GM10248 (cell line): ENCODE measurements around the gene TSC22D3.
"Not testable (repeated sequence)": the region's sequence is repeated elsewhere in the genome, so short reads cannot be mapped to it uniquely, and the experiment has no call there.

Experiments
- CTCF ChIA-PET: fragments of 300-600 bp; sonication (Branson Sonifier 250); formaldehyde crosslinking; extraction: SDS; loops from one replicate; lab custom pipeline; 2021; ENCODE audit warnings: antibody characterized with exemption; lab: Yijun Ruan, JAX
- POLR2A ChIA-PET: fragments of 350-650 bp; sonication (Branson Sonifier 250); formaldehyde crosslinking; extraction: SDS; loops from one replicate; lab custom pipeline; 2020; ENCODE audit warnings: antibody characterized with exemption; lab: Yijun Ruan, JAX
- DNase-seq: peaks from one replicate; pipeline ENCODE4 v3.0.0; 2012; ENCODE audit errors: extremely low spot score
- TF ChIP-seq, protein P1 (sequence below): IDR thresholded peaks from 2 replicates; pipeline ENCODE4 v1.5.1; 2012; ENCODE audit warnings: mild to moderate bottlenecking, low read depth; ENCODE audit errors: extremely low read depth, missing control alignments, control extremely low read depth

The TSC22D3 gene

GRCh38 chrX:107691024-107691448, 84.6 kb downstream of the TSC22D3 start:
- TF ChIP-seq, protein P1, sequence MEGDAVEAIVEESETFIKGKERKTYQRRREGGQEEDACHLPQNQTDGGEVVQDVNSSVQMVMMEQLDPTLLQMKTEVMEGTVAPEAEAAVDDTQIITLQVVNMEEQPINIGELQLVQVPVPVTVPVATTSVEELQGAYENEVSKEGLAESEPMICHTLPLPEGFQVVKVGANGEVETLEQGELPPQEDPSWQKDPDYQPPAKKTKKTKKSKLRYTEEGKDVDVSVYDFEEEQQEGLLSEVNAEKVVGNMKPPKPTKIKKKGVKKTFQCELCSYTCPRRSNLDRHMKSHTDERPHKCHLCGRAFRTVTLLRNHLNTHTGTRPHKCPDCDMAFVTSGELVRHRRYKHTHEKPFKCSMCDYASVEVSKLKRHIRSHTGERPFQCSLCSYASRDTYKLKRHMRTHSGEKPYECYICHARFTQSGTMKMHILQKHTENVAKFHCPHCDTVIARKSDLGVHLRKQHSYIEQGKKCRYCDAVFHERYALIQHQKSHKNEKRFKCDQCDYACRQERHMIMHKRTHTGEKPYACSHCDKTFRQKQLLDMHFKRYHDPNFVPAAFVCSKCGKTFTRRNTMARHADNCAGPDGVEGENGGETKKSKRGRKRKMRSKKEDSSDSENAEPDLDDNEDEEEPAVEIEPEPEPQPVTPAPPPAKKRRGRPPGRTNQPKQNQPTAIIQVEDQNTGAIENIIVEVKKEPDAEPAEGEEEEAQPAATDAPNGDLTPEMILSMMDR, result no peak
- POLR2A ChIA-PET, result no interaction called here
- no peak for DNase-seq
- CTCF ChIA-PET, result interaction anchor here (1.0 to 1.8 kb wide), 2 partner anchors 10 to 18 kb away, joined by 3 to 4 read pairs; no protein-coding TSS in a partner anchor

GRCh38 chrX:107687445-107687844, 88.1 kb downstream of the TSC22D3 start:
- TF ChIP-seq, protein P1, result no peak
- CTCF ChIA-PET, result interaction anchor here (1.3 to 2.2 kb wide), 4 partner anchors 9 to 30 kb away, joined by 4 to 8 read pairs (median 6); no protein-coding TSS in a partner anchor
- POLR2A ChIA-PET, result no interaction called here
- DNase-seq, result no peak

DNA sequence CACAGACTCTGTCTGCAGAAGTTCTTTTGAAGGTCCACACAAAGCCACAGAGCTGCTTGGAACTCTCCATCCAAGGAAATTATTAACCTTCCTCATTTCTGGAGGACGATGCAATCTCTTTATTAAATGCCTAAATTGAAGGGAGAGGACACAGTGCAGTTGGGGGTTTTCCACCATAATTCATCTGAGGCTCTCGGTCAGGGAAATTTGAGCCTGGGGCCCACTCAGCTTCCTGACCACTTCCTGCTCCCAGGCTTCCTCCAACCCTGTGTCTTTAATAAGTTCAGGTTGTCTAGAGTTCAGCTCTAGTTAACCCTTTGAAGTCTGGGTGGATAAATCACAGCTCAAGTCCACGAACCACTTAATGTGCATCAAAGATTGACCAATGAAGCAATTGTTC, 88.8 kb downstream of the TSC22D3 start:
- POLR2A ChIA-PET, result no interaction called here
- TF ChIP-seq, protein P1, result no peak
- CTCF ChIA-PET, result interaction anchor here (1.3 to 2.2 kb wide), 4 partner anchors 9 to 31 kb away, joined by 4 to 8 read pairs (median 6); no protein-coding TSS in a partner anchor
- DNase-seq, result no peak

- CTCF ChIA-PET, result interaction anchor here (0.8 to 2.2 kb wide), 4 partner anchors 8 to 33 kb away, joined by 3 to 8 read pairs (median 6); no protein-coding TSS in a partner anchor
- no peak for DNase-seq
- TF ChIP-seq, protein P1, result no peak
- POLR2A ChIA-PET, result no interaction called here
Observed at GRCh38 chrX:107686026-107686425, 89.6 kb downstream of the TSC22D3 start.

- ChIA-PET POLR2A (interaction anchor here (0.6 to 1.7 kb wide), 2 partner anchors 24 to 29 kb away, joined by 4 to 5 read pairs; no protein-coding TSS in a partner anchor), CTCF (interaction anchor here (0.8 to 17.6 kb wide), 2 partner anchors 30 to 34 kb away, joined by 3 to 304 read pairs; no protein-coding TSS in a partner anchor)
- not testable (repeated sequence) for DNase-seq
Observed at GRCh38 chrX:107685586-107685985, 90.0 kb downstream of the TSC22D3 start.

DNA sequence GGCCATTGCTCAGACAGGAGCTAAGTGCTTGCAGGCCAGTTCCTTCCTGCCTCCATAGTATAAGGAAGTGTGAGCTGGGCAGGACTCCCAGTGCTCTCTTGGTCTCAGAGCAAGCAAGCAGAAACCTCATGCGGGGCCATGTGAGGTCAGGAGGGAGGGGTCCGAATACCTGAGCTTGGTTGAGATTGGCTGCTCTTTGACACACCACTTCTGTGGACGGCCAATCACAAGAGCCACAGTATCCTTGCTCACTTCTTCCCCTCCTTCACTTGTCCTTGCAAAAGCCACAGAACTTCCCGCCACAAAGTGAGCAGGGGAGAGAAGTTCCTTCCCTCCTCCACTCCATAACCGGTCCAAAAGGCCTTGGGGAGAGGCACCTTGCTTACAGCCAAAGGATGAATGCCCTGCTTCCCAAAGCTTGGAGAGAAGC, 90.6 kb downstream of the TSC22D3 start:
- CTCF ChIA-PET, result interaction anchor here (1.7 to 17.6 kb wide), 2 partner anchors 12 to 31 kb away, joined by 8 to 304 read pairs; no protein-coding TSS in a partner anchor
- TF ChIP-seq, protein P1, result no peak
- POLR2A ChIA-PET, result interaction anchor here (0.6 to 1.7 kb wide), 3 partner anchors 11 to 30 kb away, joined by 4 to 5 read pairs (median 4); no protein-coding TSS in a partner anchor
- peak; percentile 23 for DNase-seq

- TF ChIP-seq, protein P1, result no peak
- ChIA-PET POLR2A (interaction anchor here (1.5 to 1.7 kb wide), 2 partner anchors 10 to 31 kb away, joined by 4 read pairs; no protein-coding TSS in a partner anchor), CTCF (interaction anchor here (1.7 to 17.6 kb wide), 2 partner anchors 11 to 32 kb away, joined by 8 to 304 read pairs; no protein-coding TSS in a partner anchor)
- no peak for DNase-seq
Observed at GRCh38 chrX:107683931-107684330, 91.7 kb downstream of the TSC22D3 start.
